Measurements from ENCODE around the gene MED13L.

The MED13L gene

DNA sequence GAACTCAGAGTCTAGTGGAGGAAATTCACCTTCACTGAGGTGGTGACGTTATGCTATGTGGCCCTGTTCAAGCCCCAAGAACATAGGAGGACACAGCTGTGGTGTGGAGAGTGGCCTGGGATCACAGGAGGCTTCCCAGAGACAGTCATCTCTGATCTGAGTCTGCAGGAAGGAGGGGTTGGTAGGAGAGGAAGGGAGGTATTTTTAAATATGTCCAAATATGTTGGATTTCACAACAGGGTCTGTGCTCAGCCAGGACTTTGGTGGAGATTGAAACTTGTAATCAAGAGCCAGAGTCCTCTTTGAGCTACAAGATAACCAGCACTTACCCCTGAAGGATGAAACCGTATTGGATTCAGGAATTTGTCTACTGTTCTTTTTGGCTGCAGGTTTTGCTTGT lies 26.4 kb upstream of the MED13L start:
- no peak for DNase-seq

DNA sequence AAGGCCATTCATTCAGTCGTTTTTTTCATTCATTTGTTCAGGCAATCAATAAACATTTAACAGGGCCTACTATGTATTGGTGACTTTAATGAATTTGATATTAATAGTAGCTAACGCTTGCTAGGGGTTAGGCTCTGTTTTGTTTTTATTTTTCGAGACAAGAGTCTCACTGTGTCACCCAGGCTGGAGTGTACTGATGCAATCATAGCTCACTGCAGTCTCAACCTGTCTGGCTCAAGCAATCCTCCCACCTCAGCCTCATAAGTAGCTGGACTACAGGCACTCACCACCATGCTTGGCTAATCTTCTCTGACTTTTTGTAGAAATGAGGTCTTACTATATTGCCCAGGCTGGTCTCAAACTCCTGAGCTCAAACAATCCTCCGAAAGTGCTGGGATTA lies 25.6 kb upstream of the MED13L start:
- no peak overlapping the region for H3K27ac ChIP-seq (ENCODE audit: low read length)
- no peak for ATAC-seq (ENCODE audit: insufficient read depth, low read depth)
- H3K4me2 ChIP-seq (ENCODE audit: insufficient read depth, low read length), result no peak overlapping the region
- TF ChIP-seq, protein P1, sequence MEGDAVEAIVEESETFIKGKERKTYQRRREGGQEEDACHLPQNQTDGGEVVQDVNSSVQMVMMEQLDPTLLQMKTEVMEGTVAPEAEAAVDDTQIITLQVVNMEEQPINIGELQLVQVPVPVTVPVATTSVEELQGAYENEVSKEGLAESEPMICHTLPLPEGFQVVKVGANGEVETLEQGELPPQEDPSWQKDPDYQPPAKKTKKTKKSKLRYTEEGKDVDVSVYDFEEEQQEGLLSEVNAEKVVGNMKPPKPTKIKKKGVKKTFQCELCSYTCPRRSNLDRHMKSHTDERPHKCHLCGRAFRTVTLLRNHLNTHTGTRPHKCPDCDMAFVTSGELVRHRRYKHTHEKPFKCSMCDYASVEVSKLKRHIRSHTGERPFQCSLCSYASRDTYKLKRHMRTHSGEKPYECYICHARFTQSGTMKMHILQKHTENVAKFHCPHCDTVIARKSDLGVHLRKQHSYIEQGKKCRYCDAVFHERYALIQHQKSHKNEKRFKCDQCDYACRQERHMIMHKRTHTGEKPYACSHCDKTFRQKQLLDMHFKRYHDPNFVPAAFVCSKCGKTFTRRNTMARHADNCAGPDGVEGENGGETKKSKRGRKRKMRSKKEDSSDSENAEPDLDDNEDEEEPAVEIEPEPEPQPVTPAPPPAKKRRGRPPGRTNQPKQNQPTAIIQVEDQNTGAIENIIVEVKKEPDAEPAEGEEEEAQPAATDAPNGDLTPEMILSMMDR (IDR thresholded peaks at IDR 0.05; ENCODE audit: borderline replicate concordance, extremely low read depth, low read length, poor library complexity, severe bottlenecking), result no peak
- TF ChIP-seq EZH2 (IDR thresholded peaks at IDR 0.05; ENCODE audit: borderline replicate concordance, low read depth, low read length, severe bottlenecking), result no peak
- H2AFZ ChIP-seq (ENCODE audit: low read depth, low read length), result no peak overlapping the region
- no peaks in the 10 kb centered on the region for H3K79me2 ChIP-seq (ENCODE audit: insufficient read depth, low read length)
- no peak for DNase-seq
- no peak overlapping the region for H3K4me3 ChIP-seq (ENCODE audit: low read depth in 1 of 2, low read length in 2 of 2)
- no peaks in the 10 kb centered on the region for H3K27me3 ChIP-seq (ENCODE audit: insufficient read depth, low read length, poor library complexity)
- no peak overlapping the region for H3K9ac ChIP-seq (ENCODE audit: low read depth, low read length)
- no peaks in the 10 kb centered on the region for H4K20me1 ChIP-seq (ENCODE audit: insufficient read depth, low read length)
- H3K4me1 ChIP-seq (ENCODE audit: insufficient read depth, low read length), result no peaks in the 10 kb centered on the region
- no peaks in the 10 kb centered on the region for H3K9me3 ChIP-seq (ENCODE audit: insufficient read depth, low read length, severe bottlenecking)
- no peaks in the 10 kb centered on the region for H3K36me3 ChIP-seq (ENCODE audit: insufficient read depth, low read length)

More for the DNA sequence above, 26.4 kb upstream of the MED13L start:
- TF ChIP-seq EZH2 (IDR thresholded peaks at IDR 0.05; ENCODE audit: borderline replicate concordance, low read depth, low read length, severe bottlenecking), result no peak
- TF ChIP-seq, protein P1 (IDR thresholded peaks at IDR 0.05; ENCODE audit: borderline replicate concordance, extremely low read depth, low read length, poor library complexity, severe bottlenecking), result no peak
- Histone ChIP-seq H3K4me3 (ENCODE audit: low read depth in 1 of 2, low read length in 2 of 2) (no peak overlapping the region), H3K9ac (ENCODE audit: low read depth, low read length) (no peak overlapping the region), H3K4me2 (ENCODE audit: insufficient read depth, low read length) (no peak overlapping the region), H3K27me3 (ENCODE audit: insufficient read depth, low read length, poor library complexity) (no peaks in the 10 kb centered on the region), H3K4me1 (ENCODE audit: insufficient read depth, low read length) (no peaks in the 10 kb centered on the region), H3K9me3 (ENCODE audit: insufficient read depth, low read length, severe bottlenecking) (no peaks in the 10 kb centered on the region), H4K20me1 (ENCODE audit: insufficient read depth, low read length) (no peaks in the 10 kb centered on the region), H2AFZ (ENCODE audit: low read depth, low read length) (no peak overlapping the region), H3K36me3 (ENCODE audit: insufficient read depth, low read length) (no peaks in the 10 kb centered on the region), H3K79me2 (ENCODE audit: insufficient read depth, low read length) (no peaks in the 10 kb centered on the region), H3K27ac (ENCODE audit: low read length) (no peak overlapping the region)
- ATAC-seq (ENCODE audit: insufficient read depth, low read depth), result no peak

GRCh38 chr12:116302166-116303058 lies 24.9 kb upstream of the MED13L start:
- Histone ChIP-seq H2AFZ (ENCODE audit: low read depth, low read length) (no peak overlapping the region), H3K27ac (ENCODE audit: low read length) (no peak overlapping the region), H3K27me3 (ENCODE audit: insufficient read depth, low read length, poor library complexity) (no peaks in the 10 kb centered on the region), H3K4me3 (ENCODE audit: low read depth in 1 of 2, low read length in 2 of 2) (no peak overlapping the region), H3K36me3 (ENCODE audit: insufficient read depth, low read length) (no peaks in the 10 kb centered on the region), H3K9ac (ENCODE audit: low read depth, low read length) (no peak overlapping the region), H3K4me2 (ENCODE audit: insufficient read depth, low read length) (no peak overlapping the region), H3K4me1 (ENCODE audit: insufficient read depth, low read length) (no peaks in the 10 kb centered on the region), H3K9me3 (ENCODE audit: insufficient read depth, low read length, severe bottlenecking) (no peaks in the 10 kb centered on the region), H3K79me2 (ENCODE audit: insufficient read depth, low read length) (no peaks in the 10 kb centered on the region), H4K20me1 (ENCODE audit: insufficient read depth, low read length) (no peaks in the 10 kb centered on the region)
- no peak for TF ChIP-seq EZH2 (IDR thresholded peaks at IDR 0.05; ENCODE audit: borderline replicate concordance, low read depth, low read length, severe bottlenecking)
- TF ChIP-seq, protein P1 (IDR thresholded peaks at IDR 0.05; ENCODE audit: borderline replicate concordance, extremely low read depth, low read length, poor library complexity, severe bottlenecking), result no peak
- DNase-seq (no peak), ATAC-seq (ENCODE audit: insufficient read depth, low read depth) (no peak)

Measured in DND-41 (cell line).